HCT116 (cell line): ENCODE results near the gene VIPR1. TPM values are rescaled to one million over a fixed set of nuclear protein-coding genes. Genes with fewer than 3 reads are reported as not detected.

Experiments used
- ATAC-seq: fragments of 200-7000 bp; cut with Tn5 transposase; 2 replicates; pipeline ENCODE4 v1.9.1; 2020; ENCODE audit warnings: mild to moderate bottlenecking, moderate library complexity
- BruUV-seq: library from RNA; stranded (reverse); fragments of 400-500 nt; replicated peaks from 2 replicates; lab custom pipeline; 2021; lab: Mats Ljungman, UMichigan
- CTCF ChIA-PET: fragments of 300-600 bp; sonication (Branson Sonifier 250); formaldehyde crosslinking; loops from one replicate; lab custom pipeline; 2021; ENCODE audit warnings: antibody characterized with exemption; lab: Charles Lee
- POLR2A ChIA-PET: fragments of 300-600, 350-600 bp; sonication (Branson Sonifier 250); formaldehyde crosslinking; loops from one replicate; lab custom pipeline; 2021; ENCODE audit warnings: antibody characterized with exemption; lab: Charles Lee
- RAD21 ChIA-PET, 2 experiments: fragments of 300-600 bp; sonication (Branson Sonifier 250); formaldehyde crosslinking; loops; one replicate each; lab custom pipeline; 2023; ENCODE audit warnings: low total read pairs in 2 of 2; ENCODE audit not compliant: uncharacterized antibody in 2 of 2, unreplicated experiment in 2 of 2, low non-redundant PET in 1 of 2; lab: Charles Lee
- DNase-seq: peaks from one replicate; pipeline ENCODE4 v3.0.0-alpha.2; 2010; ENCODE audit warnings: low read depth, low spot score
- H2AFZ ChIP-seq: fragments of 200-600 bp; shearing (Covaris generic), sonication (generic); 2 replicates; pipeline ENCODE4 v1.6.1; 2017; ENCODE audit warnings: low read depth, mixed run types, mixed read lengths, antibody characterized with exemption, low read length; ENCODE audit not compliant: poor library complexity, severe bottlenecking
- H3K27ac ChIP-seq: 2 replicates; pipeline ENCODE4 v1.5.1; 2012; ENCODE audit warnings: low read depth, low read length
- H3K27me3 ChIP-seq: fragments of 200-600 bp; sonication (generic); 2 replicates; pipeline ENCODE4 v1.6.1; 2016; ENCODE audit warnings: mixed run types, low read length, mixed read lengths; ENCODE audit not compliant: insufficient read depth
- H3K36me3 ChIP-seq, 2 experiments: fragments of 200-500 bp in 1 of 2; fragments of 200-600 bp in 1 of 2; sonication (Bioruptor generic) in 1 of 2; sonication (generic) in 1 of 2; 2 replicates each; pipeline versions ENCODE4 v1.5.1 to v1.6.1; 2014 to 2016; ENCODE audit warnings: low read length in 2 of 2, inconsistent platforms in 1 of 2, mixed read lengths in 1 of 2, mixed run types in 1 of 2; ENCODE audit not compliant: insufficient read depth in 2 of 2, control insufficient read depth in 1 of 2
- H3K4me1 ChIP-seq, 2 experiments: fragments of 200-600 bp in 1 of 2; sonication (generic) in 1 of 2; 2 replicates each; pipeline versions ENCODE4 v1.5.1 to v1.6.1; 2012 to 2017; ENCODE audit warnings: low read length in 2 of 2, inconsistent platforms in 1 of 2, mild to moderate bottlenecking in 1 of 2, mixed read lengths in 1 of 2, mixed run types in 1 of 2, moderate library complexity in 1 of 2; ENCODE audit not compliant: insufficient read depth in 2 of 2, control insufficient read depth in 1 of 2
- H3K4me2 ChIP-seq: fragments of 200-600 bp; sonication (generic); 2 replicates; pipeline ENCODE4 v1.6.1; 2017; ENCODE audit warnings: mixed run types, low read length, mixed read lengths
- H3K4me3 ChIP-seq, 2 experiments: fragments of 200-600 bp in 1 of 2; sonication (generic) in 1 of 2; replicated peaks in 1 of 2; 2 replicates each; pipeline ENCODE4 v1.5.1; 2011 to 2016; ENCODE audit warnings: low read length in 2 of 2, control low read depth in 1 of 2, low read depth in 1 of 2, mild to moderate bottlenecking in 1 of 2, mixed read lengths in 1 of 2, mixed run types in 1 of 2
- H3K79me2 ChIP-seq: fragments of 200-600 bp; sonication (generic); 2 replicates; pipeline ENCODE4 v1.6.1; 2017; ENCODE audit warnings: mild to moderate bottlenecking, mixed run types, low read length, moderate library complexity, mixed read lengths; ENCODE audit not compliant: insufficient read depth
- H3K9ac ChIP-seq: fragments of 200-600 bp; sonication (generic); 2 replicates; pipeline ENCODE4 v1.6.1; 2016; ENCODE audit warnings: low read length, mixed read lengths
- H3K9me2 ChIP-seq: fragments of 200-600 bp; sonication (generic), shearing (Covaris generic); 2 replicates; pipeline ENCODE4 v1.6.1; 2017; ENCODE audit warnings: mixed run types, mild to moderate bottlenecking, moderate library complexity; ENCODE audit not compliant: insufficient read depth
- H3K9me3 ChIP-seq, 2 experiments: fragments of 200-500 bp in 1 of 2; fragments of 200-600 bp in 1 of 2; sonication (Bioruptor generic) in 1 of 2; sonication (generic) in 1 of 2; 2 replicates each; pipeline ENCODE4 v1.6.1; 2014 to 2017; ENCODE audit warnings: low read length in 2 of 2, mixed read lengths in 2 of 2, inconsistent platforms in 1 of 2, low read depth in 1 of 2, mild to moderate bottlenecking in 1 of 2, mixed run types in 1 of 2, moderate library complexity in 1 of 2; ENCODE audit not compliant: control insufficient read depth in 1 of 2, insufficient read depth in 1 of 2
- H4K20me1 ChIP-seq: fragments of 200-600 bp; sonication (generic), shearing (Covaris generic); 2 replicates; pipeline ENCODE4 v1.6.1; 2017; ENCODE audit warnings: mixed run types, mild to moderate bottlenecking, moderate library complexity; ENCODE audit not compliant: insufficient read depth
- CBX3 ChIP-seq: IDR thresholded peaks from 2 replicates; pipeline ENCODE4 v1.6.1; 2012; ENCODE audit warnings: low read depth
- CEBPB ChIP-seq: IDR thresholded peaks from 2 replicates; pipeline ENCODE4 v1.6.1; 2012; ENCODE audit warnings: low read depth
- EGR1 ChIP-seq: IDR thresholded peaks from 2 replicates; pipeline ENCODE4 v1.6.1; 2012; ENCODE audit warnings: low read depth
- FOSL1 ChIP-seq: IDR thresholded peaks from 2 replicates; pipeline ENCODE4 v1.6.1; 2012; ENCODE audit warnings: low read depth
- POLR2A ChIP-seq: IDR thresholded peaks from 2 replicates; pipeline ENCODE4 v1.7.0; 2011; ENCODE audit warnings: borderline replicate concordance; ENCODE audit not compliant: insufficient read depth, insufficient read length; ENCODE audit errors: extremely low read depth
- POLR2AphosphoS5 ChIP-seq: IDR thresholded peaks from 2 replicates; pipeline ENCODE4 v1.6.1; 2011; ENCODE audit warnings: mild to moderate bottlenecking, low read depth, low read length, moderate library complexity
- RAD21 ChIP-seq: IDR thresholded peaks from 2 replicates; pipeline ENCODE4 v1.6.1; 2012; ENCODE audit warnings: low read depth, mild to moderate bottlenecking
- SIN3A ChIP-seq: IDR thresholded peaks from 2 replicates; pipeline ENCODE4 v1.6.1; 2012; ENCODE audit warnings: low read depth
- SP1 ChIP-seq: IDR thresholded peaks from 2 replicates; pipeline ENCODE4 v1.6.1; 2012; ENCODE audit warnings: low read depth
- SRF ChIP-seq: IDR thresholded peaks from 2 replicates; pipeline ENCODE4 v1.6.1; 2012; ENCODE audit warnings: low read depth
- TCF7L2 ChIP-seq: IDR thresholded peaks from 2 replicates; pipeline ENCODE4 v1.7.0; 2011; ENCODE audit warnings: borderline replicate concordance, inconsistent platforms; ENCODE audit not compliant: insufficient read depth, insufficient read length; ENCODE audit errors: extremely low read depth
- YY1 ChIP-seq: IDR thresholded peaks from 2 replicates; pipeline ENCODE4 v1.6.1; 2011; ENCODE audit warnings: low read length, low read depth, moderate library complexity, mild to moderate bottlenecking; ENCODE audit not compliant: insufficient replicate concordance; ENCODE audit errors: extremely low read depth
- ZFX ChIP-seq: fragments of 450-650 bp; IDR thresholded peaks from 2 replicates; pipeline ENCODE4 v1.6.1; 2017
- intact Hi-C: fragments of 100-400 bp; cut with micrococcal nuclease; formaldehyde crosslinking; loops from 2 replicates; pipeline ENCODE4 v1.10.0; 2022
- total RNA-seq: library from RNA; stranded (reverse); gene quantifications from one replicate; pipeline ENCODE4 v1.2.1, GENCODE V29; 2021; ENCODE audit not compliant: unreplicated experiment
- TF ChIP-seq, protein P1 (sequence below): IDR thresholded peaks from 2 replicates; pipeline ENCODE4 v1.6.1; 2012
- TF ChIP-seq, protein P2 (sequence below), 3 experiments: fragments of 200-600 bp in 1 of 3; sonication (generic) in 1 of 3; IDR thresholded peaks in 2 of 3; conservative IDR thresholded peaks in 1 of 3; 2 replicates each; pipeline ENCODE4 v1.5.1; 2012 to 2017; ENCODE audit warnings: low read depth in 2 of 3, low read length in 2 of 3, antibody characterized with exemption in 1 of 3, borderline replicate concordance in 1 of 3, control low read depth in 1 of 3, mild to moderate bottlenecking in 1 of 3, mixed read lengths in 1 of 3, mixed run types in 1 of 3, moderate library complexity in 1 of 3; ENCODE audit not compliant: insufficient read depth in 1 of 3
- TF ChIP-seq, protein P3 (sequence below): IDR thresholded peaks from 2 replicates; pipeline ENCODE4 v1.6.1; 2012; ENCODE audit warnings: low read depth

The VIPR1 gene
- total RNA-seq, 1 experiment from 2014 or later: 9.6 TPM

DNA sequence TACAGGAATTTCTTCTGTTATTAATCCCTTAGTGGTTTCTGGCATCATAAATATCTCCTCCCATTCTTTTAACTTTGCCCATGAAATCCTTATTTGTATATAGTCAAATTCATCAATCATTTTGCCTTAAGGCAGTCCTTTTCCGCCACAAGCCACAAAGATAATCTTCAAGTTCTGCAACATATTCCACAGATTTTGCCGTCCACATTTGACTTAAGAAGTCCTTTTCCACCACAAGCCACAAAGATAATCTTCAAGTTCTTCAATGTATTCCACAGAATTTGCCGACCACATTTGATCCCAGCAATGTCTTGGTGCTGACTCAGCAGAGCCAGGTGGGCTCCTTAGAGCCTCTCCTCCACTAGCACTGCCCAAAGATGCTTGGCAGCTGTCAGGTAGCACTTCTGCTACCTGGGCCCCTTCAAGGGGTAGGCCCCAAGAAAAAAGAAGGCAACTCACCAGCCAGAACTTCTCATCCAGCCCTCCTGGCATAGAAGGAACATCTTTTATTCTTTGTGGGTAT lies 44.3 kb downstream of the VIPR1 start:
- Histone ChIP-seq H3K27me3 (no peaks in the 10 kb centered on the region), H3K9ac (no peak overlapping the region), H3K79me2 (no peaks in the 10 kb centered on the region), H3K4me2 (no peak overlapping the region), H3K4me1 (no peaks in the 10 kb centered on the region), H2AFZ (no peak overlapping the region), H3K36me3 (peaks cover 4% of the 10 kb centered on the region in 2 experiments; a peak in 2 of 4 replicates), H3K9me3 (no peaks in the 10 kb centered on the region), H3K4me3 (no peak overlapping the region), H3K9me2 (no peaks in the 10 kb centered on the region), H3K27ac (no peak overlapping the region), H4K20me1 (no peaks in the 10 kb centered on the region)
- ChIA-PET CTCF (interaction anchor here (0.6 to 4.0 kb wide), 6 partner anchors 10 to 317 kb away, joined by 3 to 24 read pairs (median 4); no protein-coding TSS in a partner anchor), RAD21 (no interaction called here), POLR2A (no interaction called here)
- intact Hi-C loops: loop anchor here (1.0 to 10.0 kb wide), 5 partner anchors 104 to 429 kb away; no protein-coding TSS in a partner anchor
- ATAC-seq (no peak), DNase-seq (no peak)
- no peak for TF ChIP-seq POLR2A
- TF ChIP-seq SIN3A: no peak
- no peak for TF ChIP-seq ZFX
- no peak for TF ChIP-seq SRF
- no peak for TF ChIP-seq EGR1
- no peak for TF ChIP-seq CBX3
- no peak for TF ChIP-seq TCF7L2
- TF ChIP-seq YY1: no peak
- TF ChIP-seq POLR2AphosphoS5: no peak
- no peak for TF ChIP-seq CEBPB
- no peak for TF ChIP-seq RAD21
- TF ChIP-seq, protein P1, sequence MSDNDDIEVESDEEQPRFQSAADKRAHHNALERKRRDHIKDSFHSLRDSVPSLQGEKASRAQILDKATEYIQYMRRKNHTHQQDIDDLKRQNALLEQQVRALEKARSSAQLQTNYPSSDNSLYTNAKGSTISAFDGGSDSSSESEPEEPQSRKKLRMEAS: no peak
- no peak for TF ChIP-seq SP1
- TF ChIP-seq, protein P2, sequence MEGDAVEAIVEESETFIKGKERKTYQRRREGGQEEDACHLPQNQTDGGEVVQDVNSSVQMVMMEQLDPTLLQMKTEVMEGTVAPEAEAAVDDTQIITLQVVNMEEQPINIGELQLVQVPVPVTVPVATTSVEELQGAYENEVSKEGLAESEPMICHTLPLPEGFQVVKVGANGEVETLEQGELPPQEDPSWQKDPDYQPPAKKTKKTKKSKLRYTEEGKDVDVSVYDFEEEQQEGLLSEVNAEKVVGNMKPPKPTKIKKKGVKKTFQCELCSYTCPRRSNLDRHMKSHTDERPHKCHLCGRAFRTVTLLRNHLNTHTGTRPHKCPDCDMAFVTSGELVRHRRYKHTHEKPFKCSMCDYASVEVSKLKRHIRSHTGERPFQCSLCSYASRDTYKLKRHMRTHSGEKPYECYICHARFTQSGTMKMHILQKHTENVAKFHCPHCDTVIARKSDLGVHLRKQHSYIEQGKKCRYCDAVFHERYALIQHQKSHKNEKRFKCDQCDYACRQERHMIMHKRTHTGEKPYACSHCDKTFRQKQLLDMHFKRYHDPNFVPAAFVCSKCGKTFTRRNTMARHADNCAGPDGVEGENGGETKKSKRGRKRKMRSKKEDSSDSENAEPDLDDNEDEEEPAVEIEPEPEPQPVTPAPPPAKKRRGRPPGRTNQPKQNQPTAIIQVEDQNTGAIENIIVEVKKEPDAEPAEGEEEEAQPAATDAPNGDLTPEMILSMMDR (IDR thresholded peaks at IDR 0.05 in 2 of 3, conservative IDR thresholded peaks at IDR 0.05 in 1 of 3; ENCODE audit: borderline replicate concordance in 1 of 3, insufficient read depth in 1 of 3, low read depth in 2 of 3, low read length in 2 of 3): no peak
- TF ChIP-seq, protein P3, sequence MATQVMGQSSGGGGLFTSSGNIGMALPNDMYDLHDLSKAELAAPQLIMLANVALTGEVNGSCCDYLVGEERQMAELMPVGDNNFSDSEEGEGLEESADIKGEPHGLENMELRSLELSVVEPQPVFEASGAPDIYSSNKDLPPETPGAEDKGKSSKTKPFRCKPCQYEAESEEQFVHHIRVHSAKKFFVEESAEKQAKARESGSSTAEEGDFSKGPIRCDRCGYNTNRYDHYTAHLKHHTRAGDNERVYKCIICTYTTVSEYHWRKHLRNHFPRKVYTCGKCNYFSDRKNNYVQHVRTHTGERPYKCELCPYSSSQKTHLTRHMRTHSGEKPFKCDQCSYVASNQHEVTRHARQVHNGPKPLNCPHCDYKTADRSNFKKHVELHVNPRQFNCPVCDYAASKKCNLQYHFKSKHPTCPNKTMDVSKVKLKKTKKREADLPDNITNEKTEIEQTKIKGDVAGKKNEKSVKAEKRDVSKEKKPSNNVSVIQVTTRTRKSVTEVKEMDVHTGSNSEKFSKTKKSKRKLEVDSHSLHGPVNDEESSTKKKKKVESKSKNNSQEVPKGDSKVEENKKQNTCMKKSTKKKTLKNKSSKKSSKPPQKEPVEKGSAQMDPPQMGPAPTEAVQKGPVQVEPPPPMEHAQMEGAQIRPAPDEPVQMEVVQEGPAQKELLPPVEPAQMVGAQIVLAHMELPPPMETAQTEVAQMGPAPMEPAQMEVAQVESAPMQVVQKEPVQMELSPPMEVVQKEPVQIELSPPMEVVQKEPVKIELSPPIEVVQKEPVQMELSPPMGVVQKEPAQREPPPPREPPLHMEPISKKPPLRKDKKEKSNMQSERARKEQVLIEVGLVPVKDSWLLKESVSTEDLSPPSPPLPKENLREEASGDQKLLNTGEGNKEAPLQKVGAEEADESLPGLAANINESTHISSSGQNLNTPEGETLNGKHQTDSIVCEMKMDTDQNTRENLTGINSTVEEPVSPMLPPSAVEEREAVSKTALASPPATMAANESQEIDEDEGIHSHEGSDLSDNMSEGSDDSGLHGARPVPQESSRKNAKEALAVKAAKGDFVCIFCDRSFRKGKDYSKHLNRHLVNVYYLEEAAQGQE: no peak
- no peak for TF ChIP-seq FOSL1
- BruUV-seq: no TSS peak
